Fibroblast of lung (primary cell): ENCODE measurements around the gene SMPD3.

Source experiments
- CTCF ChIP-seq, 2 donors: IDR thresholded peaks in 1 of 2; conservative IDR thresholded peaks in 1 of 2; 1 replicate in 1 of 2; 2 replicates in 1 of 2; pipeline ENCODE4 v1.5.1; 2011 to 2012; ENCODE audit warnings: low read length in 2 of 2, control low read depth in 1 of 2, inconsistent platforms in 1 of 2, low read depth in 1 of 2, mild to moderate bottlenecking in 1 of 2
- EZH2 ChIP-seq: IDR thresholded peaks from 2 replicates; pipeline ENCODE4 v1.5.1; 2012; ENCODE audit warnings: low read length, control low read depth, mild to moderate bottlenecking; ENCODE audit errors: missing control alignments

- TF ChIP-seq EZH2 (no peak), CTCF (conservative IDR thresholded peaks at IDR 0.05 in 1 of 2, IDR thresholded peaks at IDR 0.05 in 1 of 2; ENCODE audit: low read depth in 1 of 2, low read length in 2 of 2) (no peak)
These were observed 45.2 kb upstream of the SMPD3 start for GRCh38 chr16:68493412-68494070.
